Measurements from ENCODE around the gene CMSS1. TPM values are rescaled to one million over a fixed set of nuclear protein-coding genes. Genes with fewer than 3 reads are reported as not detected.

Gene CMSS1
- total RNA-seq, 1 experiment from 2014 or later: 98.6 TPM

GRCh38 chr3:99863002-99863401 is 45.3 kb downstream of the CMSS1 start:
- no peak for DNase-seq (ENCODE audit: low spot score)
- Histone ChIP-seq H3K4me3 (ENCODE audit: low read depth, low read length, poor library complexity, severe bottlenecking) (no peak overlapping the region), H3K4me1 (ENCODE audit: insufficient read depth, low read length, poor library complexity, severe bottlenecking) (peaks cover 14% of the 10 kb centered on the region), H3K36me3 (ENCODE audit: insufficient read depth, low read length, poor library complexity, severe bottlenecking) (no peaks in the 10 kb centered on the region), H3K27ac (ENCODE audit: low read depth, low read length, poor library complexity, severe bottlenecking) (no peak overlapping the region), H3K9me3 (ENCODE audit: low read depth, low read length, poor library complexity, severe bottlenecking) (no peaks in the 10 kb centered on the region), H3K27me3 (replicated peaks; ENCODE audit: insufficient read depth, low read depth, low read length, poor library complexity) (no peaks in the 10 kb centered on the region)
- BruUV-seq (replicated peaks): no TSS peak
- CTCF ChIA-PET: no interaction called here
- intact Hi-C loops (cut with micrococcal nuclease; ENCODE audit: unreplicated experiment): no loop called here
- POLR2A ChIA-PET (ENCODE audit: low non-redundant PET): no interaction called here
- TF ChIP-seq CTCF (conservative IDR thresholded peaks at IDR 0.05; ENCODE audit: low read depth, low read length): no peak
- TF ChIP-seq EZH2 (IDR thresholded peaks at IDR 0.05; ENCODE audit: borderline replicate concordance, low read depth, low read length, poor library complexity, severe bottlenecking): no peak

GRCh38 chr3:99863588-99863987 is 45.9 kb downstream of the CMSS1 start:
- no TSS peak for BruUV-seq (replicated peaks)

GRCh38 chr3:99864289-99864688 is 46.6 kb downstream of the CMSS1 start:
- Histone ChIP-seq H3K27me3 (replicated peaks; ENCODE audit: insufficient read depth, low read depth, low read length, poor library complexity) (no peaks in the 10 kb centered on the region), H3K9me3 (ENCODE audit: low read depth, low read length, poor library complexity, severe bottlenecking) (no peaks in the 10 kb centered on the region), H3K27ac (ENCODE audit: low read depth, low read length, poor library complexity, severe bottlenecking) (no peak overlapping the region), H3K4me3 (ENCODE audit: low read depth, low read length, poor library complexity, severe bottlenecking) (no peak overlapping the region), H3K36me3 (ENCODE audit: insufficient read depth, low read length, poor library complexity, severe bottlenecking) (no peaks in the 10 kb centered on the region), H3K4me1 (ENCODE audit: insufficient read depth, low read length, poor library complexity, severe bottlenecking) (peaks cover 17% of the 10 kb centered on the region)
- TF ChIP-seq EZH2 (IDR thresholded peaks at IDR 0.05; ENCODE audit: borderline replicate concordance, low read depth, low read length, poor library complexity, severe bottlenecking) (no peak), CTCF (conservative IDR thresholded peaks at IDR 0.05; ENCODE audit: low read depth, low read length) (no peak)
- BruUV-seq (replicated peaks): no TSS peak
- DNase-seq (ENCODE audit: low spot score): no peak
- ChIA-PET POLR2A (ENCODE audit: low non-redundant PET) (no interaction called here), CTCF (no interaction called here)
- intact Hi-C loops (cut with micrococcal nuclease; ENCODE audit: unreplicated experiment): no loop called here

More at GRCh38 chr3:99863588-99863987, 45.9 kb downstream of the CMSS1 start:
- Histone ChIP-seq H3K27ac (ENCODE audit: low read depth, low read length, poor library complexity, severe bottlenecking) (no peak overlapping the region), H3K4me1 (ENCODE audit: insufficient read depth, low read length, poor library complexity, severe bottlenecking) (peaks cover 18% of the 10 kb centered on the region), H3K27me3 (replicated peaks; ENCODE audit: insufficient read depth, low read depth, low read length, poor library complexity) (no peaks in the 10 kb centered on the region), H3K9me3 (ENCODE audit: low read depth, low read length, poor library complexity, severe bottlenecking) (no peaks in the 10 kb centered on the region), H3K36me3 (ENCODE audit: insufficient read depth, low read length, poor library complexity, severe bottlenecking) (no peaks in the 10 kb centered on the region), H3K4me3 (ENCODE audit: low read depth, low read length, poor library complexity, severe bottlenecking) (no peak overlapping the region)
- CTCF ChIA-PET: no interaction called here
- POLR2A ChIA-PET (ENCODE audit: low non-redundant PET): no interaction called here
- intact Hi-C loops (cut with micrococcal nuclease; ENCODE audit: unreplicated experiment): no loop called here
- TF ChIP-seq CTCF (conservative IDR thresholded peaks at IDR 0.05; ENCODE audit: low read depth, low read length) (no peak), EZH2 (IDR thresholded peaks at IDR 0.05; ENCODE audit: borderline replicate concordance, low read depth, low read length, poor library complexity, severe bottlenecking) (no peak)
- no peak for DNase-seq (ENCODE audit: low spot score)

Measured in A673 (cell line).